Activated CD8-positive, alpha-beta memory T cell treated with anti-CD3 and anti-CD28 coated beads for 24 hours (primary cell): ENCODE data around the gene PSMD1.
"Not testable (repeated sequence)": the region's sequence is repeated elsewhere in the genome, so short reads cannot be mapped to it uniquely, and the experiment has no call there.

Experiments used
- DNase-seq: peaks from one replicate; pipeline ENCODE4 v3.0.0-alpha.2; 2020

The PSMD1 gene

GRCh38 chr2:231056453-231057416, at the start of gene PSMD1:
TSS of gene PSMD1 (plus strand) at chr2:231056867. CDS start at chr2:231057026, 159 bp downstream.
- DNase-seq: peak; percentile 98

GRCh38 chr2:231007286-231008098, 49.2 kb upstream of the PSMD1 start:
- DNase-seq: no peak

DNA sequence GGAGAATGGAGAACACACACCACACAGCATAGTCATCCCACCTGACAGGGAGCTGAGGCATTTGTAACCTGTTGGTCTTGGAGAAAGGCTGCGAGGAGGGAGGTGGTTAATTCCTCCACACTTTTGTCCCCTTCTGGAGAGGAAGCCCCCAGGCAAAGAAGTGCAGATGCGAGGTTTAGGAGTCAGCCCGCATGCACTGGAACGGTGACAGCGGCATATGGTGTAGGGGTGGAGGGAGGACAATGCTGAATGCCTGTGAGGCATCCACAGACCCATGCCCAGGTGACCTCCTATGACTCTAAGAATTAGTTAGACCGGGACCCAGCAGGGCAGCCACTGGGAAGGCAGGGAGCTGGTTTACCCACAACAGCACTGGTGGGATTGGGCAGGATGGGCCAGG, 48.5 kb upstream of the PSMD1 start:
- DNase-seq: no peak

GRCh38 chr2:231009236-231009919, 47.3 kb upstream of the PSMD1 start:
- DNase-seq: no peak

DNA sequence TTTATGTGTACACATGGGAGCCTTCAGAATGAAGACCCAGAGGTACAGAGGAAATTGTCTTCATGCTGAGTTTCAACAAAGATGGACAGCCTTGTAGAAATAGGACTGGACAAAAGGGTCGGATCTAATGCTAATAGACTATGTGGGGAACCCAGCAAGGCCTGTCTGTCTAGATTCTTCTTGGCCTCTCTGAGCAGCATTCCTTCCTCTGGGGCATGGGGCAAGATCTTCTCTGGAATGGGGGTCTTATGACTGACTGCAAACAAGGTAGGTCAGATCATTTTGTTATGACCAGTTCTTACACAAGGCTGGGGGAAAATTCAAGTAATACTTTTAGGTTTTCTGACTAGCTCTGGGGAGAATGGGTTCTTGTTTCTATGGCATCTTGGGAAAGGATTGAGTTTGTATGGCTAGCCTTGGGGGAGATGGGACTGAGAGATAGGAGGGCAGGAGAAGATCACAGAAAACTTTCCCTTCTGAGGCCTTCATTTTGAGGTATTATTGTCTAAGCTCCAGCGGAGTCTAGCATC, 46.4 kb upstream of the PSMD1 start:
- DNase-seq: no peak

DNA sequence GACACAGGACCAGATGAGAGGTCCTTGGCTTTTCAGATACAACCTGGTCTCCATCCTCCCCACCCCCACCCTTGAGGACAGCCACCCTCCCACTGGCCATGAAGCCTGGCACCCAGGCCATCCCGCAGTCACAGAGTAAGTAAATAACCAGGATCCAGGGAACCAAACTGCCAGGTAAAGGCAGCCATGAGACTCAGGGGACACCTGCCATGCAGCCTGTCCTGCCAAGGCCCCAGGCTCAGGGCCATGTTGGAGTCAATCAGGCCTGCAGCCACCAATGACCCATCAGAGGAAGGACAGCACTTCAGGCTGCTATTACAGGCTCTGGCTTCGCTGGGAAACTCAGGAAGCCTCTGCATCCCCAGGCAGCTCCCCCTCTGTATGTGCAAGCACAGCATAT, 45.1 kb upstream of the PSMD1 start:
- no peak for DNase-seq

DNA sequence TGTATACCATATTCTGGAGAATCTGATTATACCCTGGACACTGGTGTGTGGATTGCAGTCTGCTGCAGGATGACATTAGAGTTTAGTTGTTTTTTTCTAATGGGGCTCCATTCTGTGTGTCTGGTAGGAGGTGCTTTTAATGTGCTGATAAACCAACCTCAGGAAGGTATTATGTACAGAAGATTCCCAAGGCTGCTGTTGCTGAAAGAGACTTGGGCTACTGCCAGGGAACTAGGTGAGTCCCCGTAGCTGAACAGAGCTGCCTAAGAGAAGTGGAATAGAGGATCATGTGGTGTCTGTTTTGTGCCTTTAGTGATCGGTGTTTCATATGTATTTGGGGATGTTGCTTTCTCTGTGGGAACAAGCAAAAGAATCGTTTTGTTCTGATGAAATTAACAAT, 44.2 kb upstream of the PSMD1 start:
- no peak for DNase-seq

- no peak for DNase-seq
Observed at GRCh38 chr2:231013820-231014219, 42.8 kb upstream of the PSMD1 start.

DNA sequence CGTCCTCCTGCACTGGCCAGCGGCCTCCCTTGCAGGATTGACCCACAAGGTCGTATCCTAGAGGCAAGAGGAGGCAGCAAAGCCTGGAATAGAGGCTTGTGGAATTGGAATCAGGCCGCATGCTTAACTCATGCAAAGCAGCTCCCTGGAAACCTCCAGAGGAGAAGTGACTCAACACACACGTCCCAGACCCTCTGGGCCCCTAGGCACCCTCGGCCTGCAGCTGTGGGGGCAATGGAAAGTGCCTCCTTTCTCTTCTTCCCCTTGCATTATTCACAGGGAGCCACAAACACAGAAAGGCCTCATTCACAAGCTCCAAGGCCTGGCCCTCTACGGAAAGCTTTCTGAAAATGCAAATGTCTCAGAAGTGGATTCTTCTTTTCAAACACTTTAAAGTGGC, 41.2 kb upstream of the PSMD1 start:
- no peak for DNase-seq

DNA sequence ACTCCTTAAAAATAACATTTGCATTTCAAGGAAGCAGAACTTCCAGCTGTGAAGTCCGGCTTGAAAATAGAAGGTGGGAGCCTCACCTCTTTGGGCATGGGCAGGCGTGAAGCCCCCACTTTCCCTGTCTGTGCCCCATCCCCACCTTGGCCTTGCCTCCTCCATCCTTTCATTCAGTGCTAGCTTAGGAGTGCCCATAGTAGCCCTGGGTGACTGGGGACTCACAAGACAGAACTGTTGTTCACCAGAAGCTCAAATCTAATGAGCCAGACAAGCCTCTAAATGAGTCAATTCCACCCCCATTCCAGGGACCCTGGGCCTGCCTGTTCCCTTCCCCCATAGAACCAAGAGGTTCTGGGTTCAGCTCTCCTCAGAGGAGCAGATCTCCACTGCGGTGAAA, 40.7 kb upstream of the PSMD1 start:
- DNase-seq: no peak

DNA sequence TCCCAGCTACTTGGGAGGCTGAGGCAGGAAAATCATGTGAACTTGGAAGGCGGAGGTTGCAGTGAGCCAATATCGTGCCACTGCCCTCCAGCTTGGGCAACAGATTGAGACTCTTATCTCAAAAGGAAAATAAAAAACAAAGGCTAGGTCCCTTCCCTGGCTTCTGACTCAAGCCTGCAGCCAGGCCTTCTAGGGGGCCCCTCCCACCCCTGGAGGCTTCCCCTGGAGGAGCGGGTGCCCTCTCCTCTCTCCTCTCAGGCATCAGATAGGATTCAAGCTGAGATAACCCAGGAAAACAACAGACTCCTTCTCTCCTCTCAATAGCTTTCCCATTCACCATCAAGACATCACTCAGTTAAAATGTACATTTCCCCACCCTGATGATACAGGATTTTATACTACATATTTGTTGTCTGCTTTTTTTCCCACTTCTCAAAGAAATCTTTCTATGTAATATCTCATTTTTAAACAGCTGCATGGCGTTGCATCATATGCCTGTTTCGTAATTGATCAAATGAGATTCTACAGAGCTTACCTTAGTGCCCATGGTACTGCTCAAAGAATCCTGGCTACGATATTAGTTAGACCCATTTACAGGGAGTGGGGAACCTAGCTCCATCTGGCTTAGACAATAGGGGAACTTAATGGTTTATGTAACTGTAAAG, 40.0 kb upstream of the PSMD1 start:
- no peak for DNase-seq

DNA sequence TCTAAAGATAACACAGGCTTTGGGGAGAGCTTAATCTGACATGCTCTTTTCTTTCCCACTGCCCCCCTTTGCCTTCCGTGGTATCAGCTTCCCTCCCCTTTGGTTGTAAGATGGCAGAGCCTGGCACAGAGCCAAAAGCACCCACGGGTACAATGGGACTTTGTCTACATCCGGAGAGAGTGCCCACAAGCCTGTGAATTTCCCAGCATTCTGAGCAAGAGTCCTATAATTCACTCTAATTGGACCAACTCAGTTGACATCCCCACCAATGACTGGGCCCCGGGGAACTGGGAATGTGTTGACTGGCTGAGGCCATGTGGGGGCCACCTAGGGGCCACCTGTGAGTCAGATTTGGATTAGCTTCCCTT, 39.5 kb upstream of the PSMD1 start:
- no peak for DNase-seq

GRCh38 chr2:231018184-231018583, 38.5 kb upstream of the PSMD1 start:
- DNase-seq: no peak

DNA sequence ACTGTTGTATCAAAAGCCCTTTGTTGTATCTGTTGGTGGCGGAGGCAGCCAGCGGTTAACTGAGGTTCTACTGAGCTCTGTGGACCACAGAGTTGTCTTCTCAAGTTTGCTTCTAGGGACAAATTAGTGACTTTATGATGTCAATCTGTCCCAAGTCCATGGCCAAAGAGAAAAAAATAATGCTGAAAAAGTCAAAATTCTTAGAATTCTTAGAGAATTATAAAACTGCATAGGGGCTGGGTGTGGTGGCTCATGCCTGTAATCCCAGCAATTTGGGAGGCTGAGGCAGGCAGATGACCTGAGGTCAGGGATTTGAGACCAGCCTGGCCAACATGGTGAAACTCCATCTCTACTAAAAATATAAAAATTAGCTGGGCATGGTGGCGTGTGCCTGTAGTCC, 31.6 kb upstream of the PSMD1 start:
- not testable (repeated sequence) for DNase-seq

GRCh38 chr2:231028889-231029288, 27.8 kb upstream of the PSMD1 start:
- no peak for DNase-seq

GRCh38 chr2:231029563-231029962, 27.1 kb upstream of the PSMD1 start:
- no peak for DNase-seq

GRCh38 chr2:231030725-231031124, 25.9 kb upstream of the PSMD1 start:
- no peak for DNase-seq

GRCh38 chr2:231032575-231033140, 24.0 kb upstream of the PSMD1 start:
- no peak for DNase-seq

- no peak for DNase-seq
Observed at GRCh38 chr2:231033147-231034132, 23.2 kb upstream of the PSMD1 start.

DNA sequence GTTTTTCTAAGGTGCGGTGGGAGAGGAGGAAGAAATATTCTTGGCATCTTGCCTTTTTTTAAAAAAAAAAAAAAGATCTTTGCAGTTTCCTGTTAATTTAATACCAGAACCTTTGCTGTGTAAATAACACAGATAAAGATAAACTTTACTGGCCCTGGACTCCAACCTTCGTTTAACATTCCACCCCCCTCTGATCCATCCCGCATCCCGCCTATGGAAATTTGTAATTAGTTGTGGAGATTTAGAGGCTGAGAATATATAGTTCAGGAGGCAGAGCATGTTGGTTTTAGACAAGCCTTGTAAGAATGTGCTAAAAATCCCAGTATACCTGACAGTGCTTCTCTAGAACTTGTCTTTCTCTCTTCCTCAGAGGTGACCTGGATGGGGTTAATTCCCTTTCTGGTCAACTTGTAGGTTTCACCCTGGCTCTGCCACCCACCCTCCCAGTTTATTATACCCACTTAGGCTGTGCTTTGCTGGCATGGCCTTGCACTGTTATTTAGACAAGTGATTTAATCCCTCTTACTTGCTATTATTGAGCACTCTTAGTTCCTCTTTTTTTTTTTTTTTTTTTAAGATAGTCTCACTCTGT, 22.3 kb upstream of the PSMD1 start:
- no peak for DNase-seq
